LNCAP (cell line): ENCODE measurements around the gene ABCC12.
A peak's percentile ranks its signal among the peaks of the same experiment; 100 is the strongest.

Source experiments
- TF ChIP-seq, protein P1 (sequence below): fragments of 450-650 bp; IDR thresholded peaks from 2 replicates; pipeline ENCODE4 v1.5.1; 2017; ENCODE audit warnings: mild to moderate bottlenecking

Gene ABCC12

DNA sequence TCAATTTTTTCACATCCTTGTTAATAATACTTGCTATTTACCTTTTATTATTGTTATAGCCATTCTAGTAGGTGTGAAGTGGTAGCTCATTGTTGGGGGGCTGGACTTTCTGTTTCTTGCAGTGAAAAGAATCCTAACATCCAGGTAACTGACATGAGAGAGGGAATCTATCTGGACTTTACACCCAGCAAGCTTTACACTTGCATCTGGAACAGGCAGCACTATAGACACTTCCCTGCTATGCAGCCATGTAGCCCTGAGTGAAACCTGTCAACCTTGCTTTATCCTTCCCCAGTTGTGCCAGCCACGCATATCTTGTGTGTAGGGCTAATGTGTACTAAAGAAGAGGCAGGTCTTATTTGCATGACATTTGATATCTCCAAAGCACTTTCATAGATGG, 16.9 kb upstream of the ABCC12 start:
- TF ChIP-seq, protein P1, sequence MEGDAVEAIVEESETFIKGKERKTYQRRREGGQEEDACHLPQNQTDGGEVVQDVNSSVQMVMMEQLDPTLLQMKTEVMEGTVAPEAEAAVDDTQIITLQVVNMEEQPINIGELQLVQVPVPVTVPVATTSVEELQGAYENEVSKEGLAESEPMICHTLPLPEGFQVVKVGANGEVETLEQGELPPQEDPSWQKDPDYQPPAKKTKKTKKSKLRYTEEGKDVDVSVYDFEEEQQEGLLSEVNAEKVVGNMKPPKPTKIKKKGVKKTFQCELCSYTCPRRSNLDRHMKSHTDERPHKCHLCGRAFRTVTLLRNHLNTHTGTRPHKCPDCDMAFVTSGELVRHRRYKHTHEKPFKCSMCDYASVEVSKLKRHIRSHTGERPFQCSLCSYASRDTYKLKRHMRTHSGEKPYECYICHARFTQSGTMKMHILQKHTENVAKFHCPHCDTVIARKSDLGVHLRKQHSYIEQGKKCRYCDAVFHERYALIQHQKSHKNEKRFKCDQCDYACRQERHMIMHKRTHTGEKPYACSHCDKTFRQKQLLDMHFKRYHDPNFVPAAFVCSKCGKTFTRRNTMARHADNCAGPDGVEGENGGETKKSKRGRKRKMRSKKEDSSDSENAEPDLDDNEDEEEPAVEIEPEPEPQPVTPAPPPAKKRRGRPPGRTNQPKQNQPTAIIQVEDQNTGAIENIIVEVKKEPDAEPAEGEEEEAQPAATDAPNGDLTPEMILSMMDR: no peak

DNA sequence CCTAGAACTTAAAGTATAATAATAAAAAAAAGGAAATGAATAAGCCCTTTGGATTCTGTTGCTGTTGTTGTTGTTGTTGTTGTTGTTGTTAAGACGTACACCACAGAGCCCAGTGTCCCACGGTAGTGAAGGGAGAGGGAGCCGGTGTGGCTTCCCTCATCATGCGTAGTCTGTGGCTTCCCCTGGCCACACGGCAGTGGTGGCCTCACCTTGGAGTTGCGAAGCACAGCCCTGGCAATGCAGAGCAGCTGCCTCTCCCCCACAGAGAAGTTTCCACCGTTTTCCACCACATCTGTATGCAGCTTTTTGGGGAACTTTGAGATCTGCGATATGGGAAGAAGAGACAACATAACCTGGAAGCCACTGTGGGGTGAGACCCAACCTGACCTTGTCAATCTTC, 14.1 kb upstream of the ABCC12 start:
- TF ChIP-seq, protein P1: no peak

DNA sequence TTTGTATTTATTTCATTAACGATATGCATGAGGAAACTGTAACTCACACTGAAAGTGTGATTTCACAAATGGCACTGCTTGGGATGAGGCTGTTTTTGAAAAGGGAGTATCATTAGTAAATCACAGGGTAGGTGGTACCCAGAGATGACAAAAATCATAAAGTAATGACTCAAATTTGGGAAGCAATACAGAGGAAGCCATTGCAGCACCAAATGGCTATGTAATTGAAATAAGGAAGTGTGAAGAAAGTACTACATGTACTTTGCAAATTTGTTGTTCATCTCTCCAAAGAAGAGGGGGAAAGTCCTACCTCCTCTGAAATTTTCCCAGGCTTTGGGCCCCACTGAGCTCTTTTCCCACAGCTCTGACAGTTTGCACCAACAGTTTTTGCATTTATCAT, 12.3 kb upstream of the ABCC12 start:
- TF ChIP-seq, protein P1: no peak

DNA sequence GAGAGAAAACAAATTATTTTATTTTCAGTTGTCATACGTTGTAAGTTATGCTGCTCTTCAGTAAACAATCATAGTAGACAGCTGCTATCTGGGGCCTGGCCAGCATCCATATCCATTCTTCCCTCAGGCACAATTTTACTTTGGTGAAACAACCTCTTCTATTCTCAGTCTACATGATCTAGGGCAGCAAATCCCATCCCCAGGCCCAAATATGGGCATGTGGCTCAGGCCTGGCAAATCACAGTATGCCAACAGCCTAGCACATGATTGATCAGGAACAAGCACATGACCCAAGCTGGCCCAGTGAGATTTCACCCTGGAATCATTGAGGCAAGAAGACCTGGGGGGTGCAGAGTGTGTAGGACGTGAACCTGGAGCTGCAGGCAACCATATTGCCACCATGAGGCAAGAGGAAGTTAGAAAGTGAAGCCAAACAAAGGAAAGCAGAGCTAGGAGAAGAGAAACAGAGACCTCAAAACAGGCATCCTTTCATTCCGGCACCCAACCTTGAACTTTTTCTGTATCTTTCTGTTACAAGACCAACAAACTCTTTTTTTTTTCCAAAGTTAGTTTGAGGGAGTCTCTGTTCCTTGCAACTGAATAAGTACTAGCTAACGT, 10.3 kb upstream of the ABCC12 start:
- TF ChIP-seq, protein P1: no peak

DNA sequence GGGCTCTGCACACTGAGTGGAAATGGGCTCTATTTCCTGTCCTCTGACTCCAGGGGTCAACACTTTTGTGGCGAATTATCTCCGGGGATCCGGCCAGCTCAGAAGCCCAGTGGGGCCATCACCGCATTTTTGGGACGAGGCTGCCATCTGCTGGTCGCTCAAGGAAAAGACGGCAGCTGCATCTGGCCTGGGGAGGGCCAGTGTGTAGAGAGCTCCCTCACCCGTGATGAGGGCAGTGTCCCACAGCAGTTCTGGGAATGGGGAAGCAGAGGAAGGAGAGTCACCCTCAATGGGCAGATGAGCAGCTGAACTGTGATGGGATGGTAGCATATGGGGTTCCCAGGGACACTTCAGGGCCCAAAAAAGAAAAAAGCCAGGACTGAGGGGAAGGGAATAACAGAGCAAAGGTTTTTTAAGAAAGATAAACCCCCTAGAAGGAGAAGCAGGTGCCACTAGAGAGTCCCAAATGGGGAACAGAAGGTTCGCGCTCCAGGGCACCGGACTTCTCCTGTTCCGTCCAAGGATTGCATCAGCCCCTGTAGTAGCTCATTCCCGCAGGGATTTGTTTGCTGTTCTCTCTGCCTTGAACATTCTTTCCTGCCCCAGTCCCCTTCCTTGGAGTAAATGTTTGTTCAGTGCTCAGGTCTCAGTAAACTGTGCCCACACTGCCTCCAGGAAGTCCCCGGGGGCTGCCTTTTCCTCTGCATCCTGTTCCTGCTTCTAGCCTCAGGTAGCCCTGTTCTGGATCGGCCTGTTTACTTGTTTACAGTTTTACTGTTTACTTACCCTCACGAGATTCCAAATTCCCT, 9.3 kb upstream of the ABCC12 start:
- TF ChIP-seq, protein P1: peak; percentile 93

DNA sequence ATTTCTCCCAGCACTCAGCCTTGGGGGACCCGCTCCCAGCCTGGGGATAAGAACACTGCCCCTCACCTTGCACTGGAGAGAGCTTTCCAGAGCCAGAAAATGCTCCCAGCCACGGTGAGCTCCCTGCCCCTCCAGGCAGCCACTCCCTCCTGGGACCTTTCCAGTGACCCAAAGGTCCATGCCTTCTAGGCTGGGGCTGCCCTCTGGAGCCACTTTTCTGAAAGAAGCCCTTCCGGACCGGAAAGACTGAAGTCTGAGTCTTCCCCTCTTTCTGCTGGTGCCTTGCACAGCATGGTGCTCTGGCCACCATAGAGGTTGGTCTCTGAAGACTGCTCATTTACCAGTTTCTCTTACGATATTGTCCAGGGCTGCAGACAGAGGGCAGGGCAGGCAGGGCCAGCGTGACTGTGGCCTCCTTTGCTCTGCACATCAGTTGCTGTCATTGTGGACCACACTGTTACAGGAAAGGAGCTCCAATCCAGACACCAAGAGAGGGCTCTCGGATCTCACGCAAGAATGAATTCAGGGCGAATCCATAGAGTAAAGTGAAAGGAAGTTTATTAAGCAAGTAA, 7.1 kb upstream of the ABCC12 start:
- TF ChIP-seq, protein P1: no peak

DNA sequence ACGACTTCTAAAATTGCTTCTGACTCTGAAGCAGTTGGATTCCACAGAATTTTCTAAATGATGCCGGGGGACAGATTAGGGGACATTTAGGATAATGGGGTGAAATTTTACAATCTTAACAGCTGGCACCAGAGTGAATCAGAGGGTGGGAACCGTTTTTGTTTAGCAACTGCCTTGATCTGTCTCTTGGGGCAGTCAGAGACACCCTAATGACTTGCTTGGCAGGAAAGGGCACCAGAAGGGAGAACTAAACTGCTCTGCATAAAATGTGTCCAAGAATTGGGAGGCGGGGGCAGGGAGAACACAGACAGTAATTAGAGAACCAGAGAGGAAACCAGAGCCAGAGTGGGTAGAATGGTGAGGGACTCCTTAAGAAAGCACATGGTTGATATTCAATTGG, 6.1 kb upstream of the ABCC12 start:
- TF ChIP-seq, protein P1: no peak
